Measurements from ENCODE around the gene ANKRD60. TPM values are rescaled to one million over a fixed set of nuclear protein-coding genes. Genes with fewer than 3 reads are reported as not detected.

ANKRD60 gene
- total and polyA plus RNA-seq, 3 experiments from 2014 or later = not detected

DNA sequence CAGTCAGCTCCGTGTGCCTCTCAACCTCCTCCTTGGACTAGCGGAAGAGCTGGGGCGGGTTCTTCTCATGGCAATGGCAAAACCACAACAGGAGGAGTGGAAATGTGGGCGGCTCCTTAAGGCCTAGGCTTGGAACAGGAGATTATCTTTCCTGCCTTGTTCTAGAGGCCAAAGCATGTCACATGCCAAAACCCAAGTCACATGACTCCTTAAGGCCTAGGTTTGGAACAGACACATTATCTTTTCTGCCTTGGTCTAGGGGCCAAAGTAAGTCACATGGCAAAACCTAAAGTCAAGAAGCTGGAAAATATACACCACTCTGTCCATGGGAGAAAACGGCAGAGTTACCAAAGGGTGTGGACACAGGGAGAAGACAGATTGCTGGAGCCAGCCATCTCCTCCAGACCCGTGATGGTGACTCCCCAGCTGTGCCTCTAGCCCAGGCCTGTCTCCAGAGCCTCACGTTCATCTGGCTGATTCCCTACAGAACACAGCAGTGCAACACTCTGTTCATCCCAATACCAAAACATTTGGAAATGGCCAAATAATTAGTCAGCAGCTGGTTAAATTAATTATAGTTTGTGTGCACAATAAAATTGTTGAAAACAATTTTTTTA is 34.2 kb downstream of the ANKRD60 start:
- ChIA-PET CTCF (no interaction called here), POLR2A (no interaction called here)
- no peaks in the 10 kb centered on the region for H3K36me3 ChIP-seq (ENCODE audit: insufficient read depth, low read length)
- H3K9me3 ChIP-seq (ENCODE audit: low read length) = no peaks in the 10 kb centered on the region
- Mint-ChIP-seq H3K27me3 (peaks cover 9 to 10% of the 10 kb centered on the region in 2 donors), H3K4me3 (no peak overlapping the region), H3K27ac (no peak overlapping the region), H3K36me3 (no peaks in the 10 kb centered on the region), H3K9me3 (no peaks in the 10 kb centered on the region), H3K4me1 (no peaks in the 10 kb centered on the region)
- no peak for DNase-seq
- H3K4me1 ChIP-seq (ENCODE audit: insufficient read depth, low read length) = no peaks in the 10 kb centered on the region
- no peaks in the 10 kb centered on the region for H3K27me3 ChIP-seq (ENCODE audit: insufficient read depth, low read length, poor library complexity, severe bottlenecking)
- no peak overlapping the region for H3K27ac ChIP-seq (ENCODE audit: low read depth, low read length)
- no peak overlapping the region for H3K4me3 ChIP-seq (ENCODE audit: low read length)

DNA sequence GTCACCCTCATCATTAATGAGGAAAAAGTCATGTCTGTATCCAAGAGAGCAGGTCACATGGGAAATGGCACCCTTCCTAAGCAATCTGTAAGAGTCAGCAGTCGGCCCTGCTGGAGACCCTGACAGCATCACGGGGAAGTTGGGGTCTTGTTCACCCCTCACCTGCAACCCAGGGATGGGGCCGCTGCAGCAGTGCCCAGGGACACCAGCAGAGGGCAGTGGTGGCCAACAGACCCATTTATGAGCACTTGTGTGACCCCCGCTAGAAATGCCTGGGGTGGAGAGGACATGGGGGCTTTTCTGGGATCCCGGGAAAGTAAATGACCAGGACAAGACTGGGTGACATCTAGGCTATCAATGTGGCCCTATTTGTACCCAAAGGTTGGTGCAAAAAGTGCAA is 35.9 kb downstream of the ANKRD60 start:
- peak overlapping the region in 1 of 8 donors; percentile 36 for H3K27ac Mint-ChIP-seq
- no peaks in the 10 kb centered on the region for H3K36me3 ChIP-seq (ENCODE audit: insufficient read depth, low read length)
- H3K4me1 Mint-ChIP-seq = no peaks in the 10 kb centered on the region
- ChIA-PET CTCF (interaction anchor here (0.7 to 2.0 kb wide), 5 partner anchors 11 to 595 kb away, joined by 3 to 4 read pairs (median 3); no protein-coding TSS in a partner anchor), POLR2A (no interaction called here)
- no peaks in the 10 kb centered on the region for H3K27me3 ChIP-seq (ENCODE audit: insufficient read depth, low read length, poor library complexity, severe bottlenecking)
- H3K4me3 ChIP-seq (ENCODE audit: low read length) = no peak overlapping the region
- H3K27me3 Mint-ChIP-seq = peaks cover 16 to 17% of the 10 kb centered on the region in 2 donors
- no peaks in the 10 kb centered on the region for H3K9me3 ChIP-seq (ENCODE audit: low read length)
- no peak overlapping the region for H3K4me3 Mint-ChIP-seq
- H3K9me3 Mint-ChIP-seq = no peaks in the 10 kb centered on the region
- no peaks in the 10 kb centered on the region for H3K36me3 Mint-ChIP-seq
- H3K4me1 ChIP-seq (ENCODE audit: insufficient read depth, low read length) = no peaks in the 10 kb centered on the region
- no peak overlapping the region for H3K27ac ChIP-seq (ENCODE audit: low read depth, low read length)
- peak in 3 of 5 donors; percentile 10 to 23 (median 12) for DNase-seq

DNA sequence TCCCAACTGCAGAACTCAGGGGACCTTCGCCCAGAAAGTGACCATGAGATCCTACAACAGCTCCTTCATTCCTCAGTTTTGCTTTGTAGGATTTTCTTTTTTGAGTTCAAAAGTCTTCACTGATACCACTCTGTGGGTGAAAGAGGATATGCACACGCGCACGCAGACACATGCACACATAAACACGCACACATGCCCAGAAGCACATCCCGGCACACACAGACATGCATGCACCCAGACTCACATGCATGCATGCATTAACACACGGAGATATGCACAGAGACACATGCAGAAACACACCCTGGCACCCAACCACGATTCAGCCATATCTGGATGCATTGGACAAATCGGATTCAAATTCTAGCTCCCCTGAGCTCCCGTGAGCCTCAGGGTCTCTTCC is 36.4 kb downstream of the ANKRD60 start:
- ChIA-PET CTCF (interaction anchor here (0.7 to 2.0 kb wide), 5 partner anchors 12 to 594 kb away, joined by 3 to 4 read pairs (median 3); no protein-coding TSS in a partner anchor), POLR2A (no interaction called here)
- H3K4me1 Mint-ChIP-seq = no peaks in the 10 kb centered on the region

DNA sequence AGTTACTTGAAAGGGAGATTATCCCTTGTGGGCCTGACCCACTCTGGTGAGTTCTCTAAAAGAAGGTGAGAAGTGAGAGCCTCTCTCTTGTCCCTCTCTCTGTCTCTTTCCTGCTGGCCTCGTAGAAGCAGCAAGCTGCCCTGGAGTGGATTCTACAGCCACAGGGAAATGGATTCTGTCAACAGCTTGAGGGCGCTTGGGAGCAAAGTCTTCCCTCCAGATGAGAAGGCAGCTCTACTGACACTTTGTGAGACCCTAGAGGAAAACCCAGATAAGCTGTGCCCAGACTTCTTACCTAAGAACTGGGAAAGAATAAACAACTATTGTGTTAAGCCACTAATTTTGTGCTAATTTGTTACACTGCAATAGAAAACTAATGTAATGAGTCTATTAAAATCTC is 39.9 kb downstream of the ANKRD60 start:
- CTCF ChIA-PET = no interaction called here
- H3K27me3 ChIP-seq (ENCODE audit: insufficient read depth, low read length, poor library complexity, severe bottlenecking) = no peaks in the 10 kb centered on the region
- no peaks in the 10 kb centered on the region for H3K36me3 ChIP-seq (ENCODE audit: insufficient read depth, low read length)
- H3K27ac ChIP-seq (ENCODE audit: low read depth, low read length) = no peak overlapping the region
- Mint-ChIP-seq H3K4me1 (no peaks in the 10 kb centered on the region), H3K27me3 (peaks cover 21 to 40% of the 10 kb centered on the region in 2 donors), H3K9me3 (peaks cover 0 to 2% (median 0%) of the 10 kb centered on the region in 5 donors), H3K36me3 (no peaks in the 10 kb centered on the region), H3K4me3 (no peak overlapping the region), H3K27ac (no peak overlapping the region)
- H3K4me1 ChIP-seq (ENCODE audit: insufficient read depth, low read length) = no peaks in the 10 kb centered on the region
- H3K4me3 ChIP-seq (ENCODE audit: low read length) = no peak overlapping the region
- DNase-seq = no peak
- H3K9me3 ChIP-seq (ENCODE audit: low read length) = no peaks in the 10 kb centered on the region
- POLR2A ChIA-PET = no interaction called here

More for the DNA sequence above, 36.4 kb downstream of the ANKRD60 start:
- Mint-ChIP-seq H3K36me3 (no peaks in the 10 kb centered on the region), H3K27ac (no peak overlapping the region), H3K4me3 (no peak overlapping the region), H3K27me3 (peaks cover 16 to 17% of the 10 kb centered on the region in 2 donors), H3K9me3 (no peaks in the 10 kb centered on the region)
- no peak for DNase-seq
- Histone ChIP-seq H3K4me1 (ENCODE audit: insufficient read depth, low read length) (no peaks in the 10 kb centered on the region), H3K9me3 (ENCODE audit: low read length) (no peaks in the 10 kb centered on the region), H3K36me3 (ENCODE audit: insufficient read depth, low read length) (no peaks in the 10 kb centered on the region), H3K27ac (ENCODE audit: low read depth, low read length) (no peak overlapping the region), H3K27me3 (ENCODE audit: insufficient read depth, low read length, poor library complexity, severe bottlenecking) (no peaks in the 10 kb centered on the region), H3K4me3 (ENCODE audit: low read length) (no peak overlapping the region)

DNA sequence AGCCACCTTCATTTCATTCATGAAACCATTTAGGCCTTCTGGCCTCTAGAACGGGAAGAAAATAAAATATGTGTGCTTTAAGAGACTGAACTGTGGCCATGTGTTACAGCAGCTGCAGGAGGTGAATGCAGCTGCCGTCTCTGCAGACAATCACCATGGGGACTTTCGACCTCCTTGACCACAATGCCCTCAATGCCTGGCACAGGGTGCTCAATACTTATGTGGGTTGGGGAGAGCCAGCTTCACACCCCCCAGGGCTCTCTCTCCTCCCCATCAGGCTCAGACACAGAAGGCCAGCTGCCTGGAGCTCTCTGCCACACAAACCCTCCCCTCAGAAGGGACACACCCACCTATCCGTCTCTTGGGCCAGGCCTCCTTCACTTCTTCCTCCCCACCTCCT is 43.5 kb downstream of the ANKRD60 start:
- peaks cover 0 to under 1% (median 0%) of the 10 kb centered on the region in 3 donors for H3K4me1 Mint-ChIP-seq
- DNase-seq = no peak
- CTCF ChIA-PET = interaction anchor here (1.2 kb wide), 1 partner anchor 24 kb away, joined by 4 read pairs; no protein-coding TSS in a partner anchor
- Histone ChIP-seq H3K36me3 (ENCODE audit: insufficient read depth, low read length) (no peaks in the 10 kb centered on the region), H3K9me3 (ENCODE audit: low read length) (no peaks in the 10 kb centered on the region), H3K27ac (ENCODE audit: low read depth, low read length) (no peak overlapping the region), H3K4me3 (ENCODE audit: low read length) (no peak overlapping the region), H3K4me1 (ENCODE audit: insufficient read depth, low read length) (peaks cover under 1% of the 10 kb centered on the region), H3K27me3 (ENCODE audit: insufficient read depth, low read length, poor library complexity, severe bottlenecking) (peaks cover 9% of the 10 kb centered on the region)
- no peak overlapping the region for H3K27ac Mint-ChIP-seq
- POLR2A ChIA-PET = no interaction called here
- H3K9me3 Mint-ChIP-seq = peaks cover 0 to 2% (median 0%) of the 10 kb centered on the region in 5 donors
- H3K36me3 Mint-ChIP-seq = no peaks in the 10 kb centered on the region
- peaks cover 16 to 51% of the 10 kb centered on the region in 2 donors for H3K27me3 Mint-ChIP-seq
- H3K4me3 Mint-ChIP-seq = no peak overlapping the region

DNA sequence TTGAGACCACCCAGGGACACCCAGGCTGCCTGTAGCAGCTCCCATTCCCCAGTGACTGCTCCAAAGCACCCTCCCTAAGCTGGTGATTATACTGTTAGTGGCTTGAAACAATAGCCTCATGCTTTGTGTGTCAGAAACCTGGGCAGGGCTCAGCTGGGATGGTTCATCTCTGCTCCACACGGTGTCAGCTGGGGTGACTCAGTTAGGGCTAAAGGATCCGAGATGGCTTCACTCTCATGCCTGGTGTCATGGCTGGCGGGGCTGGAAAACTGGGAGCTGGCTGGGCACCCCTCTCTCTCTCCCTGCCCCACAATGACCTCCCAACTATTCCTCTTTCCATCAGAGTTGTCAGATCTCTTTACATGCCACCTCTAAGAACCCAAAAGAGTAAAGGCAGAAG is 44.4 kb downstream of the ANKRD60 start:
- Mint-ChIP-seq H3K9me3 (peaks cover 0 to 2% (median 0%) of the 10 kb centered on the region in 5 donors), H3K27me3 (peaks cover 17 to 55% of the 10 kb centered on the region in 2 donors), H3K4me1 (peaks cover 3 to 8% (median 4%) of the 10 kb centered on the region in 3 donors), H3K4me3 (no peak overlapping the region), H3K36me3 (no peaks in the 10 kb centered on the region), H3K27ac (no peak overlapping the region)
- ChIA-PET CTCF (interaction anchor here (1.0 kb wide), 1 partner anchor 588 kb away, joined by 3 read pairs; no protein-coding TSS in a partner anchor), POLR2A (no interaction called here)
- Histone ChIP-seq H3K36me3 (ENCODE audit: insufficient read depth, low read length) (no peaks in the 10 kb centered on the region), H3K27ac (ENCODE audit: low read depth, low read length) (no peak overlapping the region), H3K4me3 (ENCODE audit: low read length) (no peak overlapping the region), H3K27me3 (ENCODE audit: insufficient read depth, low read length, poor library complexity, severe bottlenecking) (peaks cover 12% of the 10 kb centered on the region), H3K9me3 (ENCODE audit: low read length) (no peaks in the 10 kb centered on the region), H3K4me1 (ENCODE audit: insufficient read depth, low read length) (peaks cover 8% of the 10 kb centered on the region)
- DNase-seq = no peak

DNA sequence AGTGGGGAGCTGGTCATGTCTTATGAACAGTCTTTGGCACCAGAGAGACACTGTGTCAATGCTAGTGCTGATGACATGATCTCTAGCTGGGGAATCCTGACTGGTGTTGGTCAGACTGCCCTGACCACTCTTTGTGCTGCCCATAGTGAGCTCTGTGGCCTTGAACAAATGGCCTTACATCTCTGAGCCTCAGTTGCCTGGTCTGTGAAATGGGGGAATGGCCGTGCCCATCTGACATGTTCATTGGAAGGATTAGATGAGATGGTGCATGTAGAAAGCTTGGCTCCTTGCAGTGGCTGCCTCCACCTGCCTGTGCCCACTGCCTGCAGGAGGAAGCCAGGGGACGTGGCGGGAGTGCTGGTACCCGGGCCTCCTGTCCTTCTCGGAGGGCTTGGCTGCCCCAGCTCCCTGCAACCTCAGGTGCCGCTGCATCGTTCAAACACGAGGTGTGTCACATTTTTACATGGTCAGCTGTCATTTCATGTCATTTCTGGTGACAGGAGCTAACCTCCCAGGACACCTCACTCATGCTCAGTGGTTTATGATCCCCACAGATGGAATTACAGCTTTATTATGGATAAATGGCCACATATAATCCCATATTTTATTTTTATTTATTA is 45.8 kb downstream of the ANKRD60 start:
- Mint-ChIP-seq H3K27me3 (peaks cover 14 to 54% of the 10 kb centered on the region in 2 donors), H3K36me3 (no peaks in the 10 kb centered on the region), H3K4me3 (no peak overlapping the region), H3K9me3 (peaks cover 0 to 2% (median 0%) of the 10 kb centered on the region in 5 donors), H3K27ac (no peak overlapping the region), H3K4me1 (peaks cover 3 to 14% (median 4%) of the 10 kb centered on the region in 3 donors)
- CTCF ChIA-PET = interaction anchor here (0.9 to 4.2 kb wide), 3 partner anchors 8 to 586 kb away, joined by 3 to 20 read pairs (median 4); no protein-coding TSS in a partner anchor
- Histone ChIP-seq H3K4me1 (ENCODE audit: insufficient read depth, low read length) (peaks cover 9% of the 10 kb centered on the region), H3K9me3 (ENCODE audit: low read length) (no peaks in the 10 kb centered on the region), H3K4me3 (ENCODE audit: low read length) (no peak overlapping the region), H3K27me3 (ENCODE audit: insufficient read depth, low read length, poor library complexity, severe bottlenecking) (peaks cover 12% of the 10 kb centered on the region), H3K27ac (ENCODE audit: low read depth, low read length) (no peak overlapping the region), H3K36me3 (ENCODE audit: insufficient read depth, low read length) (no peaks in the 10 kb centered on the region)
- no peak for DNase-seq
- POLR2A ChIA-PET = no interaction called here

DNA sequence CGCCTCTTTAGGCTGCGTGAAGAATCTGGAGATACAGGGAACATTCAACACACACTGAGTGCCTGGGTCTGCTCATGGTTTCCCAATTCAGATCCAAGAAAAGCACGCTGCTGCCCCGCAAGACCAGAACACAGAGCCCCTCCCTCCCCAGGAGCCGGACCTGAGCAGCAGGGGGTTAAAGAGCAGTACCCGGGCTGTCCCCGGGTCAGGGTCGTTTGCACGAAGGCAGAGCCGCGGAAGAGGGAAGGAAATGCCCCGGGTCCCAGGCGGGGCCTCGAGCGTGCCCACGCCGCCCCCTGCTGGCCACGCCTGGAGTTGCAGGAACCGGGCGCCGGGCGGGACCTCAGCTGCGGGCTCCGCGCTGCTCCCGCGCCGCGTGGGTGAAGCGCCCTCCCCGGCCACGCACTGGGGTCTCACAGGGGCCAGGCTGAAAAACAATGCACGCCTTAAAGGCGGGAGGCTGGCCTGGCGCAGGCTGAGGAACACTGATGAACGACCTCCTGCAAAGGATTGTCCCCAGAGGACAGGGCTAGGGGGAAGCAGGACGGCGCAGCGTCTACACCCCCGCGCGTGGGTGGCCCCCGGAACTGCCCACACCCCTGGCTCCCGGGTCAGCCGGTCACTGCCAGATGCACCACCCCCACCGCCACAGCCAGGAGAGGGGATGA is 48.9 kb downstream of the ANKRD60 start:
- Mint-ChIP-seq H3K4me3 (peak overlapping the region in 5 of 7 donors; percentile 26 to 68 (median 53)), H3K4me1 (peaks cover 3 to 17% (median 5%) of the 10 kb centered on the region in 3 donors), H3K27me3 (peaks cover 18 to 43% of the 10 kb centered on the region in 2 donors), H3K9me3 (peaks cover 0 to 2% (median 0%) of the 10 kb centered on the region in 5 donors), H3K36me3 (no peaks in the 10 kb centered on the region), H3K27ac (peak overlapping the region in 1 of 8 donors; percentile 48)
- Histone ChIP-seq H3K9me3 (ENCODE audit: low read length) (no peaks in the 10 kb centered on the region), H3K4me1 (ENCODE audit: insufficient read depth, low read length) (peaks cover 9% of the 10 kb centered on the region), H3K27ac (ENCODE audit: low read depth, low read length) (no peak overlapping the region), H3K27me3 (ENCODE audit: insufficient read depth, low read length, poor library complexity, severe bottlenecking) (peaks cover 12% of the 10 kb centered on the region), H3K36me3 (ENCODE audit: insufficient read depth, low read length) (no peaks in the 10 kb centered on the region), H3K4me3 (ENCODE audit: low read length) (peak overlapping the region; percentile 47)
- ChIA-PET POLR2A (no interaction called here), CTCF (interaction anchor here (0.6 to 4.2 kb wide), 12 partner anchors 10 to 582 kb away, joined by 3 to 20 read pairs (median 4); no protein-coding TSS in a partner anchor)
- peak; percentile 43 to 72 (median 52) for DNase-seq
